Body of pancreas (tissue), 4 donors: ENCODE data around the gene TMEM167A.

Source experiments
- POLR2A ChIP-seq, 3 donors: fragments of 450-650 bp; IDR thresholded peaks; one replicate each; pipeline ENCODE4 v1.6.1; 2016; ENCODE audit warnings: antibody characterized with exemption in 3 of 3, mild to moderate bottlenecking in 2 of 3
- TF ChIP-seq, protein P1 (sequence below), 7 experiments: fragments of 450-650 bp in 4 of 7; fragments of 200-600 bp in 3 of 7; sonication (generic) in 3 of 7; IDR thresholded peaks; one replicate each; pipeline ENCODE4 v1.5.1; 2016 to 2019; ENCODE audit warnings: antibody characterized with exemption in 7 of 7

DNA sequence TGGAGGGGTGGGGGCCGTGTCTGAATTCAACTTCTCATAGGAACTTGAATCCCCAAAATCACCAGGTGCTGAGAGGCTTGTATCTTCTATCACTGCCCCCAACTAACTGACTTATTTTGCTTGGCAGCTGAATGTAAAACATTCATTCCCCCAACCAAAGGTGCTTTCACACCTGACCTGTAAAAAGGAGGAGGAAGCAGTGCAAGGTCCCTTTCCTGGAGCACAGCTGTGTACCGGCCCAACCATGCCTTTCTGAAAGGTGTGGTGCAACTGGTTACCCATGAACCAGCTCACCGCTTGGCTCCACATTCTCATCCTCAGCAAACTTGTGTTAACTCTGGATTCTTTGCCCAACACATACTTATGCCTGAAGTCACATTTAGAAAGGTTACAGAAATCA, 34.7 kb downstream of the TMEM167A start:
- no peak for TF ChIP-seq POLR2A (IDR thresholded peaks at IDR 0.05)
- TF ChIP-seq, protein P1, sequence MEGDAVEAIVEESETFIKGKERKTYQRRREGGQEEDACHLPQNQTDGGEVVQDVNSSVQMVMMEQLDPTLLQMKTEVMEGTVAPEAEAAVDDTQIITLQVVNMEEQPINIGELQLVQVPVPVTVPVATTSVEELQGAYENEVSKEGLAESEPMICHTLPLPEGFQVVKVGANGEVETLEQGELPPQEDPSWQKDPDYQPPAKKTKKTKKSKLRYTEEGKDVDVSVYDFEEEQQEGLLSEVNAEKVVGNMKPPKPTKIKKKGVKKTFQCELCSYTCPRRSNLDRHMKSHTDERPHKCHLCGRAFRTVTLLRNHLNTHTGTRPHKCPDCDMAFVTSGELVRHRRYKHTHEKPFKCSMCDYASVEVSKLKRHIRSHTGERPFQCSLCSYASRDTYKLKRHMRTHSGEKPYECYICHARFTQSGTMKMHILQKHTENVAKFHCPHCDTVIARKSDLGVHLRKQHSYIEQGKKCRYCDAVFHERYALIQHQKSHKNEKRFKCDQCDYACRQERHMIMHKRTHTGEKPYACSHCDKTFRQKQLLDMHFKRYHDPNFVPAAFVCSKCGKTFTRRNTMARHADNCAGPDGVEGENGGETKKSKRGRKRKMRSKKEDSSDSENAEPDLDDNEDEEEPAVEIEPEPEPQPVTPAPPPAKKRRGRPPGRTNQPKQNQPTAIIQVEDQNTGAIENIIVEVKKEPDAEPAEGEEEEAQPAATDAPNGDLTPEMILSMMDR (IDR thresholded peaks at IDR 0.05): no peak
